GM20000 (cell line): ENCODE data around the gene KRTAP4-11.
"Not testable (repeated sequence)": the region's sequence is repeated elsewhere in the genome, so short reads cannot be mapped to it uniquely, and the experiment has no call there.

ENCODE experiments used
- DNase-seq: peaks from one replicate; pipeline ENCODE4 v3.0.0; 2012; ENCODE audit warnings: low spot score
- CTCF ChIP-seq: IDR thresholded peaks from 2 replicates; pipeline ENCODE4 v1.5.1; 2012; ENCODE audit warnings: mild to moderate bottlenecking, control low read depth; ENCODE audit errors: extremely low read depth, missing control alignments

The KRTAP4-11 gene

GRCh38 chr17:41117846-41118386, at the start of gene KRTAP4-11:
Gene KRTAP4-11, minus strand, starts transcription at chr17:41118373. Its CDS starts 58 bp downstream, at chr17:41118315.
- DNase-seq: not testable (repeated sequence)

GRCh38 chr17:41167561-41167960, 49.4 kb upstream of the KRTAP4-11 start:
- DNase-seq: no peak
- TF ChIP-seq CTCF: no peak

GRCh38 chr17:41163828-41164227, 45.7 kb upstream of the KRTAP4-11 start:
- no peak for DNase-seq
- no peak for TF ChIP-seq CTCF

GRCh38 chr17:41160648-41161047, 42.5 kb upstream of the KRTAP4-11 start, which contains the start of gene KRTAP4-4:
Gene KRTAP4-4, minus strand, starts transcription at chr17:41160748. Its CDS starts 57 bp downstream, at chr17:41160691.
- DNase-seq: no peak
- TF ChIP-seq CTCF: no peak

- DNase-seq: not testable (repeated sequence)
These were observed 42.0 kb upstream of the KRTAP4-11 start for GRCh38 chr17:41160190-41160589.

GRCh38 chr17:41153856-41154255, 35.7 kb upstream of the KRTAP4-11 start:
- no peak for TF ChIP-seq CTCF
- DNase-seq: no peak

- DNase-seq: no peak
- TF ChIP-seq CTCF: no peak
These were observed 33.4 kb upstream of the KRTAP4-11 start for GRCh38 chr17:41151525-41151924.

- TF ChIP-seq CTCF: no peak
- no peak for DNase-seq
These were observed 31.9 kb upstream of the KRTAP4-11 start for GRCh38 chr17:41150026-41150425.

- TF ChIP-seq CTCF: no peak
- DNase-seq: no peak
These were observed 31.4 kb upstream of the KRTAP4-11 start, which contains the start of gene KRTAP4-5 for GRCh38 chr17:41149652-41149985. Gene KRTAP4-5, minus strand, starts transcription at chr17:41149825. Its CDS starts 58 bp downstream, at chr17:41149767.

- DNase-seq: not testable (repeated sequence)
These were observed 30.9 kb upstream of the KRTAP4-11 start for GRCh38 chr17:41148971-41149651.
